HFFc6 (cell line): ENCODE data around the gene ERI3. TPM values are rescaled to one million over a fixed set of nuclear protein-coding genes. Genes with fewer than 3 reads are reported as not detected.

Experiments
- DNase-seq: peaks from one replicate; pipeline ENCODE4 v3.0.0-alpha.2; 2018
- H3K27ac Mint-ChIP-seq: 2 replicates; pipeline ENCODE4 v1.8.0; 2020; ENCODE audit warnings: mild to moderate bottlenecking, mixed read lengths
- H3K27me3 Mint-ChIP-seq: 2 replicates; pipeline ENCODE4 v1.8.0; 2021; ENCODE audit warnings: mild to moderate bottlenecking, moderate library complexity, mixed read lengths; ENCODE audit not compliant: insufficient read depth
- H3K36me3 Mint-ChIP-seq: 2 replicates; pipeline ENCODE4 v1.8.0; 2021; ENCODE audit warnings: low read depth, mixed read lengths
- H3K4me1 Mint-ChIP-seq: 2 replicates; pipeline ENCODE4 v1.8.0; 2020; ENCODE audit warnings: low read depth, mixed read lengths
- H3K4me3 Mint-ChIP-seq: 2 replicates; pipeline ENCODE4 v1.8.0; 2020; ENCODE audit warnings: mild to moderate bottlenecking, moderate library complexity, mixed read lengths
- H3K9me3 Mint-ChIP-seq: 2 replicates; pipeline ENCODE4 v1.8.0; 2020; ENCODE audit warnings: mild to moderate bottlenecking, mixed read lengths
- total RNA-seq, 6 experiments: library from RNA; stranded (reverse); fragmentation: NEBNext Ultra II Directional; extraction: Animal tissue kit (Norgen Biotek cat#: 25700); gene quantifications; 2 replicates in 1 of 6; 3 replicates in 5 of 6; pipeline ENCODE4 v1.2.3, GENCODE V29; 2021
- TF ChIP-seq, protein P1 (sequence below): fragments of 200-600 bp; sonication (generic); IDR thresholded peaks from 2 replicates; pipeline ENCODE4 v1.5.0; 2021; ENCODE audit warnings: antibody characterized with exemption, mild to moderate bottlenecking

ERI3 gene
- total RNA-seq, 6 experiments from 2014 or later: 54.7 to 63.5 (median 58.3) TPM

DNA sequence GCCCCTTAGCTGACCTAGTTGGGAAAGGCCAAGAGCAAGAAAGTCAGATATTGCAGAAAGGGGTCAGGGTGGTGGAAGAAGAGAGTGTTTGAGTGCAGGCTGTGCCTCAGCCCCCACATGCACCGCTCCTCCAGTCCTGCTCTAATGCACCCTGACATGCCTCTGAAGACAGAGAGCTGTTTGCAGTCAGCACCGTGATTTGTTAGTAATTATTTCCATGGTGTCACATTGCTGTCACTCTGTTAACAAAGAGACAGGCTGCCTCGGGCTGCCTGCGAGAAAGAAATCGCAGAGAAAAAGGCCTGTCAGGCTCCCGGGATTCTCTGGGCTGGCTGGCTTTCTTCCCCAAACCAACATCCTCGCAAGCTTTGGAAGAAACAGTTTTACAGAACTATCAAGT lies 58.3 kb downstream of the ERI3 start:
- DNase-seq: no peak
- Mint-ChIP-seq H3K4me3 (no peak overlapping the region), H3K4me1 (peaks cover 23% of the 10 kb centered on the region), H3K9me3 (no peaks in the 10 kb centered on the region), H3K27ac (no peak overlapping the region), H3K27me3 (no peaks in the 10 kb centered on the region), H3K36me3 (peaks cover 11% of the 10 kb centered on the region)
- TF ChIP-seq, protein P1, sequence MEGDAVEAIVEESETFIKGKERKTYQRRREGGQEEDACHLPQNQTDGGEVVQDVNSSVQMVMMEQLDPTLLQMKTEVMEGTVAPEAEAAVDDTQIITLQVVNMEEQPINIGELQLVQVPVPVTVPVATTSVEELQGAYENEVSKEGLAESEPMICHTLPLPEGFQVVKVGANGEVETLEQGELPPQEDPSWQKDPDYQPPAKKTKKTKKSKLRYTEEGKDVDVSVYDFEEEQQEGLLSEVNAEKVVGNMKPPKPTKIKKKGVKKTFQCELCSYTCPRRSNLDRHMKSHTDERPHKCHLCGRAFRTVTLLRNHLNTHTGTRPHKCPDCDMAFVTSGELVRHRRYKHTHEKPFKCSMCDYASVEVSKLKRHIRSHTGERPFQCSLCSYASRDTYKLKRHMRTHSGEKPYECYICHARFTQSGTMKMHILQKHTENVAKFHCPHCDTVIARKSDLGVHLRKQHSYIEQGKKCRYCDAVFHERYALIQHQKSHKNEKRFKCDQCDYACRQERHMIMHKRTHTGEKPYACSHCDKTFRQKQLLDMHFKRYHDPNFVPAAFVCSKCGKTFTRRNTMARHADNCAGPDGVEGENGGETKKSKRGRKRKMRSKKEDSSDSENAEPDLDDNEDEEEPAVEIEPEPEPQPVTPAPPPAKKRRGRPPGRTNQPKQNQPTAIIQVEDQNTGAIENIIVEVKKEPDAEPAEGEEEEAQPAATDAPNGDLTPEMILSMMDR: no peak

DNA sequence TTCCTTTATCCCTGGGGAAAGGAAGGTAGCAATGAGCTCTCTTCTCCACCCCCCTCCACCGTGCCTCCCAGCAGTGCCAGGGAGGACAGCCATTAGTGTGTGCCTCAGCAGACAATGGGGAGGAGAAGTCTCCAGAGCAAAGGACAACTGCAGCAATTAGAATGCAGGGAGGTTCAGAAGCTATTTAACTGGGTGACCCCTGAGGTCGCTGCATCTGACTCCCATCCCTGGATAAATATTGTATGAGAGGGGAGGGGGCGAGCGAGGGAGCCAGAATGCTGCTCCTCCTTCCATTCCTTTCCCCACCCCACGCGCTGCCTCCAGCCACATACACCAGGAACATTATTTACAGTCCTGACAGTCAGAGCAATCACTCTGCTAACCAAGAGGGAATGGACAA lies 59.0 kb downstream of the ERI3 start:
- Mint-ChIP-seq H3K27ac (no peak overlapping the region), H3K4me1 (peaks cover 19% of the 10 kb centered on the region), H3K9me3 (no peaks in the 10 kb centered on the region), H3K36me3 (peaks cover 11% of the 10 kb centered on the region), H3K4me3 (no peak overlapping the region), H3K27me3 (no peaks in the 10 kb centered on the region)
- no peak for DNase-seq
- TF ChIP-seq, protein P1: no peak

DNA sequence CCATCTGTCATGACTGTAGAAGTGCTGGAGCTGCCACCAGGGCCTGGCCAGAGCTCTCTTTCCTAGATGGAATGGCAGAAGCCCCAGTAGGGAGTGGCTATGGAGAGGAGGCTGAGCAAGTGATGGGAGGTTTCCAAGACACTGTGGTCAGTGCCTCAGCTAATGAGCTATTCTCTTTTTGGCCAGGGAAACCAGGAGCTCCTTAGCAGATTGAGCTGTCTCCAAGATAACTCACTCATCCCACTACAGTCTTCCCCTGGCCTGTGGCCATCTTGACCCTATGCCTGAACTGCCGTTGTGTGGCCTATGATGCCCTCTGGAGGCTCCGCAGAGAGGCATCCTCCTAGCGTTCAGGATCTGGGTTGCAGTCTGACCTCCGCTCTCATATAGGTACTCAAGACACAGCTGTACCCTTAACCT lies 60.5 kb downstream of the ERI3 start:
- peaks cover 18% of the 10 kb centered on the region for H3K4me1 Mint-ChIP-seq
- TF ChIP-seq, protein P1: peak; percentile 61
- no peak overlapping the region for H3K4me3 Mint-ChIP-seq
- H3K36me3 Mint-ChIP-seq: peaks cover 11% of the 10 kb centered on the region
- H3K27me3 Mint-ChIP-seq: no peaks in the 10 kb centered on the region
- peak overlapping the region; percentile 32; the same call in 1 of the 2 replicates for H3K27ac Mint-ChIP-seq
- H3K9me3 Mint-ChIP-seq: no peaks in the 10 kb centered on the region
- peak; percentile 85 for DNase-seq

DNA sequence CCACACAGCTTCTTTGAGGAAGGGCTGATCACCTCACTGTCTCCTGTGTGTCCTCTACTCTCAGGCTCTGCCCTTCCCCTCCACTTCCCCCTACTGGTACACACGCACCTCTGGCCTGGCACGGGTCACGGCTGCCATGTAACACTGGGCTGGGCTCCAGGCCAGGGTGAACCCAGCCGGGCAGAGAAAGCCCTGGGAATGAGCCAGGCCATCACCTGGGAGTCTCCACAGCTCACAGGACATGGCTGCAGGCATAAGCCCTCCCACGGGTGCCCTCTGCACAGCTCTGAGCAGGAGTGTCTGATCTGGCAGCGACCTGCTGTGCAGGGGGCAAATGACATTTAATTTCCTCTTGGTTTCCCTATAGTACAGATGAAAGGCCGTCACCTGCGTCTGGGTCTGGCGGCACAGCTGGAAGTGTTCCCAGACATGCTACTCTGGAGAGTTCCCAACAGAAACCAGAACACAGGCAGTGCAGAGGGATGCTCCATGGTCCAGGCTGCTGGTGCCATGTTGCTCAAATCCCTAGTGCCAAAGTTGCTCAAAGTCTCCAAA lies 61.2 kb downstream of the ERI3 start:
- no peak overlapping the region for H3K4me3 Mint-ChIP-seq
- H3K27ac Mint-ChIP-seq: peak overlapping the region; percentile 32; the same call in 1 of the 2 replicates

DNA sequence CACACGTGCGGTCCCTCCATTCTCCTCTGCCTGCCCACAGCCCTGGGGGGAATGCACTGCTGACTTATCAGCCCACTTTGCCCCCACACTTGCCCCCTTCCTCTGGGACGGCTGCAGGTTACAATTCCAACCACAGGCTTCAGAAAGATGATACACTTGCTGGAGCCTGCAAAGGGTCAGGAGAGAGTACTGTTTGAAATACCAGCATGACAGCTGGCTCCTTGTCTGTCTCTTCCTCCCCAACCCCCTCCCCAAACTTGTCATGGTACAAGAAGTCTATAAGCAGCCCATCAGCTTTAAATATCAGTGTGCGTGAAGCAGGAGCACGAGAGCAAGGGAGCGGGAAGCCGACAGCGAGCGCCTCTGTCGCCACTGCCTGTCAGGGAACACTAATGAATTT lies 62.4 kb downstream of the ERI3 start:
- Mint-ChIP-seq H3K9me3 (no peaks in the 10 kb centered on the region), H3K27ac (no peak overlapping the region), H3K36me3 (peaks cover 3% of the 10 kb centered on the region), H3K4me3 (no peak overlapping the region), H3K4me1 (peaks cover 18% of the 10 kb centered on the region), H3K27me3 (no peaks in the 10 kb centered on the region)
- TF ChIP-seq, protein P1: no peak
- no peak for DNase-seq

More for the DNA sequence above, 61.2 kb downstream of the ERI3 start:
- Mint-ChIP-seq H3K4me1 (peaks cover 18% of the 10 kb centered on the region), H3K36me3 (peaks cover 11% of the 10 kb centered on the region), H3K9me3 (no peaks in the 10 kb centered on the region), H3K27me3 (no peaks in the 10 kb centered on the region)
- DNase-seq: no peak
- TF ChIP-seq, protein P1: no peak
